IMR-90 (cell line): ENCODE measurements around the gene CSRP1. TPM values are rescaled to one million over a fixed set of nuclear protein-coding genes. Genes with fewer than 3 reads are reported as not detected.

Experiments
- ATAC-seq: fragments of 200-7000 bp; cut with Tn5 transposase; 2 replicates; pipeline ENCODE4 v1.9.1; 2020; ENCODE audit warnings: low read depth, mild to moderate bottlenecking, moderate library complexity
- BruUV-seq: library from RNA; stranded (reverse); fragments of 400-500 nt; replicated peaks from 2 replicates; lab custom pipeline; 2021; lab: Mats Ljungman, UMichigan
- CTCF ChIA-PET: fragments of 300-600 bp; formaldehyde crosslinking; extraction: SDS; loops from one replicate; lab custom pipeline; 2021; ENCODE audit warnings: antibody characterized with exemption; lab: Yijun Ruan, JAX
- POLR2A ChIA-PET: fragments of 300-600 bp; sonication (Branson Sonifier 250); formaldehyde crosslinking; loops from one replicate; lab custom pipeline; 2022; ENCODE audit warnings: antibody characterized with exemption; ENCODE audit not compliant: unreplicated experiment; lab: Charles Lee
- DNase-seq: peaks from one replicate; pipeline ENCODE4 v3.0.0; 2013
- H2AFZ ChIP-seq: replicated peaks from 2 replicates; pipeline ENCODE3; 2013; ENCODE audit warnings: low read length, mild to moderate bottlenecking; ENCODE audit not compliant: poor library complexity
- H2AK5ac ChIP-seq: 2 replicates; pipeline ENCODE4 v1.6.1; 2013; ENCODE audit warnings: low read depth, low read length, inconsistent platforms
- H2AK9ac ChIP-seq: replicated peaks from 2 replicates; pipeline ENCODE3; 2013; ENCODE audit warnings: mild to moderate bottlenecking, low read depth, low read length, moderate library complexity; ENCODE audit not compliant: poor library complexity
- H2BK120ac ChIP-seq: 2 replicates; pipeline ENCODE4 v1.6.1; 2013; ENCODE audit warnings: low read depth, low read length, inconsistent platforms
- H2BK15ac ChIP-seq: 3 replicates; pipeline ENCODE4 v1.6.1; 2013; ENCODE audit warnings: low read depth, low read length, inconsistent platforms
- H2BK20ac ChIP-seq: 2 replicates; pipeline ENCODE4 v1.6.1; 2013; ENCODE audit warnings: low read depth, mild to moderate bottlenecking, inconsistent platforms, low read length, moderate library complexity
- H2BK5ac ChIP-seq: 2 replicates; pipeline ENCODE4 v1.6.1; 2013; ENCODE audit warnings: mild to moderate bottlenecking, low read depth, low read length, inconsistent platforms; ENCODE audit not compliant: poor library complexity, severe bottlenecking
- H3K14ac ChIP-seq: replicated peaks from 2 replicates; pipeline ENCODE4 v1.6.1; 2013; ENCODE audit warnings: low read depth, low read length, inconsistent platforms
- H3K18ac ChIP-seq: 2 replicates; pipeline ENCODE4 v1.6.1; 2013; ENCODE audit warnings: low read depth, low read length, control low read depth
- H3K23ac ChIP-seq: 2 replicates; pipeline ENCODE4 v1.6.1; 2013; ENCODE audit warnings: low read depth, low read length, inconsistent platforms
- H3K27ac ChIP-seq: 2 replicates; pipeline ENCODE4 v1.5.1; 2013; ENCODE audit warnings: mild to moderate bottlenecking, control low read depth, low read length; ENCODE audit not compliant: insufficient read depth
- H3K27me3 ChIP-seq: 2 replicates; pipeline ENCODE4 v1.6.1; 2013; ENCODE audit warnings: low read length; ENCODE audit not compliant: control insufficient read depth, insufficient read depth
- H3K36me3 ChIP-seq: 2 replicates; pipeline ENCODE4 v1.6.1; 2013; ENCODE audit warnings: low read length, mixed read lengths; ENCODE audit not compliant: control insufficient read depth, insufficient read depth
- H3K4ac ChIP-seq: 2 replicates; pipeline ENCODE4 v1.6.1; 2013; ENCODE audit warnings: low read depth, low read length, inconsistent platforms
- H3K4me1 ChIP-seq: 2 replicates; pipeline ENCODE4 v1.6.1; 2013; ENCODE audit warnings: low read length, mixed read lengths; ENCODE audit not compliant: control insufficient read depth, insufficient read depth
- H3K4me2 ChIP-seq: 2 replicates; pipeline ENCODE4 v1.6.1; 2013; ENCODE audit warnings: low read depth, mild to moderate bottlenecking, control low read depth, low read length, moderate library complexity
- H3K4me3 ChIP-seq: 2 replicates; pipeline ENCODE4 v1.5.1; 2013; ENCODE audit warnings: low read depth, mild to moderate bottlenecking, control low read depth, low read length, moderate library complexity; ENCODE audit not compliant: insufficient read depth
- H3K56ac ChIP-seq: 2 replicates; pipeline ENCODE4 v1.6.1; 2013; ENCODE audit warnings: low read length, inconsistent platforms; ENCODE audit not compliant: insufficient read depth; ENCODE audit errors: extremely low read depth
- H3K79me1 ChIP-seq, 2 experiments: 2 replicates each; pipeline ENCODE4 v1.6.1; 2013; ENCODE audit warnings: low read length in 2 of 2, inconsistent platforms in 1 of 2, low read depth in 1 of 2
- H3K9ac ChIP-seq: 2 replicates; pipeline ENCODE4 v1.6.1; 2013; ENCODE audit warnings: low read depth, low read length, control low read depth
- H3K9me1 ChIP-seq: 2 replicates; pipeline ENCODE4 v1.6.1; 2013; ENCODE audit warnings: low read length, inconsistent platforms; ENCODE audit not compliant: insufficient read depth
- H3K9me3 ChIP-seq: 2 replicates; pipeline ENCODE4 v1.6.1; 2013; ENCODE audit warnings: low read length; ENCODE audit not compliant: control insufficient read depth, insufficient read depth
- H4K20me1 ChIP-seq: 2 replicates; pipeline ENCODE4 v1.6.1; 2013; ENCODE audit warnings: low read length, inconsistent platforms; ENCODE audit not compliant: insufficient read depth
- H4K5ac ChIP-seq: 2 replicates; pipeline ENCODE4 v1.6.1; 2013; ENCODE audit warnings: mild to moderate bottlenecking, low read depth, low read length, control low read depth
- H4K8ac ChIP-seq, 2 experiments: 2 replicates each; pipeline ENCODE4 v1.6.1; 2013; ENCODE audit warnings: low read depth in 2 of 2, low read length in 2 of 2, control low read depth in 1 of 2, inconsistent platforms in 1 of 2
- H4K91ac ChIP-seq: 2 replicates; pipeline ENCODE4 v1.6.1; 2013; ENCODE audit warnings: low read depth, low read length, inconsistent platforms; ENCODE audit not compliant: insufficient read depth
- CEBPB ChIP-seq: IDR thresholded peaks from 2 replicates; pipeline ENCODE4 v1.6.1; 2012; ENCODE audit warnings: low read depth, low read length, improper control_type of control experiment
- FOS ChIP-seq: fragments of 150-350 bp; IDR thresholded peaks from 2 replicates; pipeline ENCODE4 v1.6.1; 2016; ENCODE audit warnings: low read depth, low read length
- WGBS, 2 experiments: methylation state at CpG; one replicate each; pipeline versions ENCODE4 v1.1.5 to v1.1.7; 2013; ENCODE audit warnings: missing lambda C conversion rate in 2 of 2; ENCODE audit not compliant: insufficient read length in 1 of 2; ENCODE audit errors: extremely low coverage in 2 of 2; 5-methylcytosine and 5-hydroxymethylcytosine counted together
- dilution Hi-C: fragments of 300-500 bp; cut with HindIII; formaldehyde crosslinking; loops from one replicate; pipeline ENCODE4 v1.14.3; 2018; ENCODE audit warnings: low sequenced_read_pairs; ENCODE audit not compliant: unreplicated experiment
- in situ Hi-C: fragments of 300-500 bp; cut with MboI; formaldehyde crosslinking; loops from 3 replicates; pipeline ENCODE4 v1.14.3; 2019; ENCODE audit warnings: low sequenced_read_pairs, inconsistent platforms, mixed read lengths
- intact Hi-C: fragments of 100-400 bp; cut with micrococcal nuclease; formaldehyde crosslinking; loops from 2 replicates; pipeline ENCODE4 v1.10.0; 2022
- polyA plus RNA-seq, 3 experiments: library from polyadenylated mRNA; depleted of rRNA; stranded (reverse); fragments of >200 nt; gene quantifications; 2 replicates each; pipeline ENCODE4 v1.2.3, GENCODE V29; 2012; ENCODE audit warnings: low replicate concordance in 1 of 3
- total RNA-seq: library from RNA; depleted of rRNA; stranded (reverse); fragments of >200 nt; gene quantifications from 2 replicates; pipeline ENCODE4 v1.2.3, GENCODE V29; 2012

Gene CSRP1
- total and polyA plus RNA-seq, 2 of the 4 experiments (the other 2 are of a cell fraction) = 1,037 to 1,498 TPM

GRCh38 chr1:201552941-201553351, 46.0 kb upstream of the CSRP1 start:
- ATAC-seq = peak; percentile 73

More at GRCh38 chr1:201552941-201553351, 46.0 kb upstream of the CSRP1 start:
- CTCF ChIA-PET = interaction anchor here (0.7 to 0.9 kb wide), 2 partner anchors 9 to 195 kb away, joined by 3 read pairs; no protein-coding TSS in a partner anchor
- H3K79me1 ChIP-seq = peaks cover 22 to 87% of the 10 kb centered on the region in 2 experiments
- H4K8ac ChIP-seq = peak overlapping the region; percentile 41 to 91; a peak in 3 of 4 replicates
- no peaks in the 10 kb centered on the region for H3K27me3 ChIP-seq
- no peak for TF ChIP-seq CEBPB
- TF ChIP-seq FOS = 0 out of 2 replicates have a peak, but pooled peaks have one; percentile 5
- H3K14ac ChIP-seq = peak overlapping the region; percentile 87
- POLR2A ChIA-PET = no interaction called here
- H2BK120ac ChIP-seq = peak overlapping the region; percentile 91
- BruUV-seq = no TSS peak
- H3K9me3 ChIP-seq = no peaks in the 10 kb centered on the region
- peak overlapping the region; percentile 77 for H4K91ac ChIP-seq
- H3K36me3 ChIP-seq = 0 out of 2 replicates have a peak, but pooled peaks cover 2% of the 10 kb centered on the region
- peak overlapping the region; percentile 79; the same call in 2 of the 3 replicates for H2BK15ac ChIP-seq
- no peak overlapping the region for H2AFZ ChIP-seq
- peak overlapping the region; percentile 84; the same call in 1 of the 2 replicates for H3K23ac ChIP-seq
- peak overlapping the region; percentile 61 for H4K5ac ChIP-seq
- peak overlapping the region; percentile 51 for H3K18ac ChIP-seq
- H3K4me3 ChIP-seq = no peak overlapping the region
- DNase-seq = peak; percentile 76
- peaks cover 34% of the 10 kb centered on the region for H3K9me1 ChIP-seq
- H2BK5ac ChIP-seq = peak overlapping the region; percentile 82
- in situ Hi-C loops = no loop called here
- H3K4ac ChIP-seq = peak overlapping the region; percentile 82
- 69% methylated on average over 4 of the region's 5 CpGs; no CpG with 5 or more reads in 1 of the 2 experiments for WGBS, 2 experiments
- no peaks in the 10 kb centered on the region for H4K20me1 ChIP-seq
- peak overlapping the region; percentile 88 for H3K27ac ChIP-seq
- intact Hi-C loops = no loop called here
- H2AK5ac ChIP-seq = peak overlapping the region; percentile 96
- peak overlapping the region; percentile 57 for H2AK9ac ChIP-seq
- H3K4me1 ChIP-seq = peaks cover 41% of the 10 kb centered on the region
- no peak overlapping the region for H3K56ac ChIP-seq
- H2BK20ac ChIP-seq = peak overlapping the region; percentile 86
- peak overlapping the region; percentile 25; the same call in 1 of the 2 replicates for H3K4me2 ChIP-seq
- H3K9ac ChIP-seq = peak overlapping the region; percentile 57; the same call in 1 of the 2 replicates
- dilution Hi-C loops = no loop called here
